GM21786 (cell line): ENCODE measurements around the gene TNC.
"Not testable (repeated sequence)": the region's sequence is repeated elsewhere in the genome, so short reads cannot be mapped to it uniquely, and the experiment has no call there.

Experiments used
- ATAC-seq: cut with Tn5 transposase; IDR thresholded peaks from one replicate; pipeline ENCODE4 v1.9.1; 2021; ENCODE audit not compliant: unreplicated experiment

Gene TNC

DNA sequence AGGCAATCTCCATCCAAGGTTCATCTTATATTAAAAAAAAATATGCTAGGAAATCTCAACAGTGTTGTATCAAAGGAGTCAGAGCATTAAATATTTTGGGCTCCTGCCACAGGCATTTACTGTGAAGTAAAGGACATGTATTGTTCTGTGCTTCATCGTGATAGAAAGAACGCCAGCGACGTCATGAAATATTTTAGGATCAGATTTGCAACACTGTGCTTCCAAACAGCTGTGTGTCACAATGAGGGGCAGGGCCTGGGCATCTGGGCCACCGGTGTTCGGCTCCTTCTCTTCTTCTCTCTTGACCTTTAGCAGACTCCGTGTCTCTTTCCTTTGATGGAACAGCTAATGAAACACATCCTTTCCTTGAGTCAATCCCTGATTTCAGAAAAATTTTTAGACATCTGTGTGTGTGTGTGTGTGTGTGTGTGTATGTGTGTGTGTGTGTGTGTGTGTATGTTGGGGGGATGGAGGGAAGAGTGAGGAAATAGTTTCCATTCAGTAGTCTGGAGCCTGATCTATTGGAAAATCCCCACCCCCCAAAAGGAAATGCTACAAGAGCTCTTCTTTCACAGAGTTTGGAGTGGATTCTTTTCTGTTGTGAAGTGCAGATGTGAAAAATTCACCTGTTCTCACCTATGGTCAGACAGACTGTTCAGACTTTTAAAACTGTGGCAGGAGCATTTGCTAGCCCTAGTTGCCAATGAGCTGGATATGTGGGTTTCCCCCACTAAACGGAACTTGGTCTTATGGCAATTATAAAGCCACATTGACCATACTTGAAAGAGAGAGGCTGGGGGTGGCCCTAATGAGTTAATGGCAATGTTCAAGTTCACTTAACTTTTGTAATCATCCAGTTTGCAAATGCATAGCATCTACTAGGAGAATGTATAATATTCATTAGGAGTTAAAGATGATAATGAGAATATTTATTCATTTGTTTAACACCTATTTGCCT is 18.1 kb upstream of the TNC start:
- no peak for ATAC-seq

DNA sequence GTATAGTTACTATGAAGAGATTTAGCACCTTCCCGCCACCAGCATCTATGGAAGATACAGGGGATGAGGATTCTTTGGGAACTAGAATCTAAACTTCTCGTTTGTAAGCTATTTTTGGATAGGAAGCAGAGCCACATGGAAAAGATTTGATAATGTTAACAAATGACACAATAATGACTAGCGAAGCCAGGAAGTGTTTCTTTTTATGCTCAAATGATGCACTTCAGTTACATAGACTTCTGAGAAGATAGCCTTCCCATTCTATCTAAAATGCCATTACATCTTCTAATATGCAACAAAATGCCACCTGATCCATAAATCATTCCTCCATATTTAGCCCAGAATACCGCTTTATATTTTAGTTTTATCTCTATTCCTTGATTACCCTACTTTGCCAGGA is 17.0 kb upstream of the TNC start:
- no peak for ATAC-seq

DNA sequence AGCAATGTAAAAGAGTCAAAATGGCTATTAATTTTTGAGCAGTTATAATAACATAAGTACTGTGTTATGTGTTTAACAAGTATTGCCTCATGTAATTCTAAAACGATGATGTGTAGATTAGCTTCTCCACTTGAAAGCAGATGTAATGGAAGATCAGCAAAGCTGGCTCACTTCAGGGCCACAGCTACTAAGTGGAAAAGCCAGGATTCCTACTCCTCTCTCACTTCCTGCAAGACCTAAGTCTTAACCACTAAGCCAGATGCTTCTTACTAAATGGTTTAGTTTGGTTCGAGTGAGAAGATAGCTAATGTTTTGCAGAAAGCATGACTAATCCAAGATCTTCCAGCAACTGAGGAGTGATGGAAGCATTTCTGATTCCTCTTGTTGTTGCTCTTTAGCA is 15.7 kb upstream of the TNC start:
- ATAC-seq = no peak

DNA sequence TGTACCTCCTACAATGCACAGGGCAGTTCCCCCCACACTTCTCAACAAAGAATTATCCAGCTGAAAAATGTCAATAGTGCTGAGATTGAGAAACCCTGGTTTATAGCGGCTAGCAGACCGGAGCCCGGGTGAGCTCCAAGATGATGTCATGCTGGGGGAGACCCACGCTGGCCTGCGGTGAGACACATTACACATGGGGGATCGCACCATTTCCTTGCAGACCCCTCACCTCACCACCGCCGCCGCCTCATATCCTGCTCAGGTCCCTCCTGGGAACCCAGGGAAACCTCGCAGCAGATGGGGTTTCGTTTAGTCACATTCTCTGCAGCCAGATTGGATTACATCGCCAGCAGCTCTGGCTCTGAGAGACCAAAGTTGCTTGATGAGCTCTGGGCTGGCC is 14.7 kb upstream of the TNC start:
- no peak for ATAC-seq

DNA sequence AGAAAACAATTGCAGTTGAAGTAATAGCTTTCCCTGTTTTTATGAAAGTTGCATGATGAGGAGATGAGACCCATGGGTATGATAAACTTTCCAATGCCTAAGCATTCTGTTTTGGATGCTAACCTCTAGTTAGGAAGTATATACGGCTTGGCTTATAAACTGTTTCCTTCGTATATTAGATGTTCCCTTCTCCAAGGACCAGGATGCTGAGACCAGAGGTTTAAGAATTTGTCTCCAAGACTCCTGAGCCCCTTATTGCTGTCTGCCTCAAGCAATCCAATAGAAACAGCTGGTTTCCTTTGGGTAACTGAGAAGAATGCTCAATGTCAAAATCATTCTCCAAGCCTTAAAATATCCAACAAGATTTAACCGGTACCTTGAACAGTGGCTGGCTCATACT is 12.2 kb upstream of the TNC start:
- no peak for ATAC-seq

DNA sequence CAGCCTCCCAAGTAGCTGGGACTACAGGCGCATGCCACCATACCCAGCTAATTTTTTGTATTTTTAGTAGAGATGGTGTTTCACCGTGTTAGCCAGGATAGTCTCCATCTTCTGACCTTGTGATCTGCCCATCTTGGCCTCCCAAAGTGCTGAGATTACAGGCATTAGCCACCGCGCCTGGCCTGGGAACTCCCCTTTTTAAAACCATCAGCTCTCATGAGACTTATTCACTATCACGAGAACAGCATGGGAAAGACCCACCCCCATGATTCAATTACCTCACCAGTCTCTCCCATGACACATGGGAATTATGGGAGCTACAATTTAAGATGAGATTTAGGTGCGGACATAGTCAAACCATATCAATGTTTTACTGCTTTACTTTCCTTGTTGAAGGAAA is 10.8 kb upstream of the TNC start:
- not testable (repeated sequence) for ATAC-seq

DNA sequence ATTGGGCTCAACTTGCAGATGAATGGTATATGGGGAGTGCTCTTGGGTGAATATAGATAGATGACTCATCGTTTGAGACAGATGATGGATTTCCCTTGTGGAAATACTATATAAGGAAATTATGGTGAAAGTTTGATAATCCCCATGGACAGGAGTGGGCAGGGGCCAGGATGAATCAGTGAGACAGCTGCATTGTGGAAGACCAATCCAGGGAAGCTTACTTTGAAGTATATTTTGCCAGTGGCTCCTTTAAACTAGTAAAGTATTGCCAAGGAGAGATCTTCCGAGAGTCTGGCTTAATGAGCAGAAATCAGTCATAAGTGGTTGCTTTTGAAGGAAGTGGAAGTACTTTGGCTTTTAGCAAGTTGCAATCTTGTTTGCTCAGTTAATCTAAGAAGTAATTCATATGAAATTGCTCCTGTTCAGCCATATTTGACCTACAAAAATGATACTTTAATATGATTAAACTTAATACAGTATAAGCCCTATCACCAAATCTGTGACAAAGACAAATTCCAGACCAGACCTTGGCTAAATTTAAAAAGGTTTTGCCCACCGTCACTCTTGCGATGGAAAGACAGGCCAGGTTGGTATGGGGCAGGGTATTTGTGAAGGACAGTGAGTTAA is 9.3 kb upstream of the TNC start:
- no peak for ATAC-seq

DNA sequence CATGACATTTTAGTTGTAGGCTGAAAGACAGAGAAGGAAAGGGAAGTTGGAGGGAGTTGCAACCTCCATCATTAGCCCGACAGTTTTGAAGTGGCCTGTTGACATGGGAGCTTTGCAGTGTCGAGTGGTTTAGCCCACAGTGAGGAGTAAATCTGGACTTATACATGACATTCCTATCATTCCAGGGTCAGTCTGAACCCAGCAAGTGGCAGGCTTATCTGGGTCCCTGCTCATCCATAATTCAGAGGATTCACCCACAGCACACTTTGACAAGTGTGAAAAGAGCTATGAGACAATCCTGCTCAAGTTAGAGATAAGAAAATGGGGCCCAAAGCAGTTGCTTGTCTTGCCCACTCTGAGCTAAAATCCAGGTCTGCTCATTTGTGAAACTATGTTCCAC is 8.4 kb upstream of the TNC start:
- no peak for ATAC-seq

DNA sequence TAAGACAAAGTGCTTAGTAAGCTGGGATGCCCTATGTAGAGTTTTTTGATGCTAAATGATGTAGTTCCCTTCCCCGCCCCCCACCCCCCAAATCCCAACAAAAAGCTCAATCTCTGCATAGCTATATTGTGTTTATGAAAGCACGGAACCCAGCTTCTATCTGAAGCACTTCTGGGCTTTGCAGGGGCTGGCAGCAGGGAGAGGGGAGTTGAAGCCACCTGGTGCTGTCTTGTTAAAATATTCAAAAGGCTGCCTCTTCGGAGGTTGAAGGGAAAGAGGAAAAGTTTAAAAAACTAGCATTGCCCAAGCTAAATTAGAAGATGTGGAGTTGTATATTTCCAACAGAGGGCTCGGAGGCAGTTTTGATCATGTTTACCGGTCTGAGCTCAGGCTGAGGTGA is 5.0 kb upstream of the TNC start:
- ATAC-seq = no peak

DNA sequence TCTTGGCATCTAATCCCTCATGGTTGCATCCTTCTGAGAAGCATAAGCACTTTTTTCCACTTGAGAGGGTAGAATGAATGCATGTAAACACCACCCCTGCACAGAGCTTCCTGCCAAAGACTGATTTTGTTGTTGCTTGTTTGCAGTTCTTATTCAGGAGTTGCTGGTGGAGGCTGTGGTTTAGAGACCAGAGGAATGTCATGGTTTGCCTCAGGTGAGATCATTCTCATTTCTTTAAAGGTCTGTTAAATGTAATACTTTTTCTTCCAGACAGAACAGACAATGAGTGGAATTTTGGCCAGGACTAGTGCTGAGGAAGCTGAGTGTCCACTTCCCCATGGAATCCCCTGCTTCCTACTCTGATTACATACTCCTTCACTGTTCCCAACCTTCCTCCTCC is 3.2 kb upstream of the TNC start:
- no peak for ATAC-seq

DNA sequence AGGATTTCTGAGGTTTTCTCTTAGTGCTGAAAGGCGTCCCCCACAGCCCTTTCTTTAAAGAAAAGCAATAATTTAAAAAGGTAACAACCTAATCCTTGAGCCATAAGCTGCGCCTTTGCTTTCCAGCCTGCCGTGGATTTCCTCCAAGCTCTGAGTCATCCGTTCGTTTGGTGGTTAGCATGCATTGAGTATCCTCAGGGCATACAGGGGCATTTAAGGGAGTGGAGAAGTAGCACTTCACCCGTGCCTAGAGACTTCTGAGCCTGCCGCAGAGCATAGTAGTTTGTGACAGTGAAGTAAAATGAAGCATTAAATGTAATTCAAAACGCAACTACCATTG is 892 bp upstream of the TNC start:
- ATAC-seq = no peak

DNA sequence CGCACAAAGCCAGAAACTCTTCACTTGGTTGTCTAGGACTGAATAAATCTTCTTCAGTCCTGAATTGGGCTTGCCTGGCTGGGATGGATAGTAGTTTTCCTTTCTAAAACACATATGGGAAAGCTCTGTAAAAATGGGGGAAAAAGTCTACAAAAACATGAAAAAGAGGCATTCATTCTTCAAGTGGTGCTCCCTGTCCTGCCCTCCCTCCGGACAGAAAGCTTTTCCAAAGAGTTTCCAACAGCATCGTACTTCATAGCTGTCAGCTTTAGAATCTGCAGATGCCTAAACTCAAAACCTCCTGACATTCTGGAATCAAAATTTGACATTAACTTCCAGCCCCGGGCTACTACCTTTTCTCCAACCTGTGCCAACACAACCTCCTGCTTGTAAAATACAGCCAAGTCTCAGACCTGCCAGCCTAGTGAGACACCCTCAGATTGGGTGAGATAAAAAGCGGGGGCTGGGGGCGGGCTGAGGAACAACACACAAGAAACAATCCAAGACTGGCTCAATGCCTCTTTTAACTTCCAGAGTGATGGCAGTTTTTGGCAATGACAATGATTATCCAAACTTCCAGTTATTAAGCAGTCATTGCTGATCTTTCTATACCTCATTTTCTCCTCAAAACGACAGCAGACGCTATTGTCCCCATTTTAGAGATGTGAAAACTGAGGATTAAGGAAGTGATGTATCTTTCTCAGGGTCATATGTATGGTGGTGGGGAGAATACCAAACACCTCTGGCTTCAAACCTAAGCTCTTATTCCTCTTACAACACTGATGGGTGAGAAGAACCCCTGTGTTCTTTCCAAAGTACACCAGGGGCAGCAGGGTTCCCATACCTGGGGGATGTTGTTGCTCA is 1.3 kb downstream of the TNC start:
- ATAC-seq = no peak

DNA sequence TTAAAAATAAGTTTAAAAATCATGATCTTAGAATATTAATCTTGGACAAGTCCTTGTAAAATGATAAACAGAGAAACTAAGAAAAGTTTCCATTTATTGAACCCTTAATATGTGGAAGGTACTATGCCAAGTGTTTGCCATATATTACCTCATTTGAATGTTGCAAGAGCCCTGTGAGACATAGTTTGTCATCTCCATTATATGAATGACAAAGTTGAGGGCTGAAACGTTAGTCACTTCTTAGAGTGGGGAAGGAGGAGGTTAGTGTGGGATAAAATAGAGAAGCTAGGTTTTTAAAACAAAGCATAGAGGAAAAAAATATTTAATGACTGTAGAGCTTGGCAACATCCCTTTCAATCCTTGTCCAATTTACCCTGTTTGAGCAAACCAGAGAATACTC is 2.0 kb downstream of the TNC start:
- ATAC-seq = no peak

DNA sequence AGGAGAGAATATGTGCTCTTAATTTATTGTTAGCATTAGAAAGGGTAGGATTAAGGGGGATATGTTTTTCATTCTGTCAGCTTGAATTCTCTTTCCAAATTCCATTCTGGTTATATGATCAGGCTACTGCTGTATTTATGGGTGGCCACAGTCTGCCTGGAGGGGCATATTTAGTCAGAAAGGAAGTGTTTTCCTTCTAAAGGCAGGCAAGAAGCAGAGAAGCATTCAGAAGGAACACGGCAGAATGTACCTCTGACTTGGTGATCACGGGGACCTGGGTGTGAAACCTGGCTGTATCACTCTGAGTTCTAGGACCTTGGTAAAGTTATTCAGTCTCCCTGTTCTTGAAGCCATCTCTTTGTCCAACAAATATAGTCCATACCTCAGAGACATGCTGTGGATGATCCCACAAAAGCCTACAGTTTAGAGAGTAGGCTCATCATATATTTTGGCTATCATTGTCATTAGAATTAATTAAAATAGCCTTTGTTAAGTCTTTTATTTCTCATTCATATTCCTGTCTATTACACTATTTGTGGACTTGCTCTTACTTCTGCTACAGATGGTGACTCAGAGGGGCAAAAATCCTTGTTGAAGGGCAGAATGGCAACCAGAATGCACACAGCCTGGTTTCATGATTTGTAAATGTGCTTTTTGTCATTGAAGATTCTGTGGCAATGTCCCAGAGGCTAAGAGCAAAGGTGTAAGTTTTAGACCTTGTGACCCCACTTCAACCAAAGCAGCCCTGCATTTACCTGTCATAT is 2.7 kb downstream of the TNC start:
- no peak for ATAC-seq

DNA sequence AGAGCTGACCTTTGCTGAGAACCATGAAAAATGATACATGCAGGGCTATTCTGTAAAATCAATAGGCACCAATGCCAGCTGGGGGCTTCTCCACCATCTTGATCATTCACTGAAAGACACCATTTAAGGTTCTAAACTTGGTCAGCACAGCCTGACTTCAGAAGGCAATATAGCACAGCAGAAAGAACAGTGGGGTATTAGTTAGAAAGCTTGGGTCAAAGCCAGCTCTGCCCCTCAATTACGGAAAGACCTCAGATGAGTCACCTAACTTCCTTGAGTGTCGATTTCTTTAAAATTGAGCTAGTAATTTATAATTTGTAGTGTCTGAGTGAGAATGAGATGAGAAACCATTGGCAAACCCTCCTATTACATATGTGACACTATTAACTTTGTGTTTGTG is 3.4 kb downstream of the TNC start:
- ATAC-seq = no peak

DNA sequence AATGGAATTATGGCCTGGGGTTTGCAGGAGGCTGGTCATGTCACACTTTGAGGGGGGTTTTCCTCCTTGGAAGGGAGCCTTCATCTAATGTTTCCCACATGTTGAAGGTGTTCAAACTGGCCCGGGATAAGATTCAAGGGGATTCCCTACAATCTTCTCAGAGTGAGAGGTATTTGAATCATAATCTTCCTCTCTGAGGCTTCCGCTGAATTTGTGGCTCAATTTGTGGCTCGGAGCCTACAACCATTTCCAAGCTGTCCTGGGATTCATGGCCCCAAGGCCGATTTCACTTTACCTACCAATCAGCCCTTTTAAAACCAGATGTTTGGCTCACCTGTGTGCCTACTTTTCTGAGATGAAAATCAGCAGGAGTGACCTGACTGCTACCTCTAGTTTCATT is 3.9 kb downstream of the TNC start:
- no peak for ATAC-seq

DNA sequence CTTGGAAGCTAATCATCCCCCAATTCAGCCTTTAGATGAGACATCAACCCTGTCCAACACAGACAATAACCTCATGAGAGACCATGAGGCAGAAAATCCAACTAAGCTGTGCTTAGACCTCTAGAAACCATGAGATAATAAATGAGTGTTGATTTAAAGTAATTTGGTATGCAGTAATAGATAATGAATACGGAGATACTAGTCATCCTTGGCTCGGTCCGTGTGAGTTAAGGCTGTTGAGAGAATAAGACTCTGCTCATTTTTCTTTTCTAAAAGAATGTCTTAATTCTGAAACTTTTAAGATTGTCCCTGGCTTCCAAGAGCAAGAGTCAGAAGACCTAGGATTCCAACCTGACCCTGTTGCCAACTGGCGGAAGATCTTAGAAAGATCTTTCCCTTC is 6.1 kb downstream of the TNC start:
- no peak for ATAC-seq

DNA sequence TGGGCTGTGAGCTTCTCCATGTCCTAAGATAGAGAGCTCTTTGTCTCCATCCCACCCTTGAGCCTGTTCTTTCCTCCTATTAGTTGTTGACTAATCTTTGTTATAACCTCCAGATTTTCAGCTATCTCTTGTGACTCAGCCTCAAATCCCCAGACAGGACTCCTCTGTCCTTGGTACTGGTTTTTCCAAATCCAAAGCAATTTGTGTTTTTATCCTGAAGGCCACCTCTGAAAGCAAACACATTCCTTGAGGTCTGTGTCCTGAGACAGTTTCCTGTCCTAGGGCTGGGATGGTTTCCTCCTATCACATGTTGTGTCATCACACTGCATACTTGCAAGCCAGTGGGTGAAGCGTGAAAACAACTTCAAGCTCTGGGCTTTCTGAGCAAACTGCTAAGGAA is 8.5 kb downstream of the TNC start:
- ATAC-seq = no peak

DNA sequence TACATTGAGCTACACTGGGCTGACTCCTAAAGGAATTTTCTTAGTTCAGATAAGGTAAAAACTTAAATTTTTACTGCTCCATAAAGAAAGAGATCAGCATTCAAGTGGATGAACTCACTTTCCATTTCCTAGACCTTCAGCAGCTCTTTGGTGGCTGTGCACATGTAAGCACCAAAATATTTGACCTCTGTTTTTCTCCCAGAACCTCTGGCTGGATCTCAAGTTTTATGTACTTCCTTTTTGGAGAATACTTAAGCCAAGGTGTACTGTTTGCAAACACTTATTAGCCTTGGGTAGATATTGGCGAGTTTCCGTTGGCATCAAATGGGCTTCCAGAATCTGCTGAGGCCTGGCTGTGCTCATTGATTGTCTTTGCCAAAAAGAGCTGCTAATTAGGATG is 10.3 kb downstream of the TNC start:
- no peak for ATAC-seq

DNA sequence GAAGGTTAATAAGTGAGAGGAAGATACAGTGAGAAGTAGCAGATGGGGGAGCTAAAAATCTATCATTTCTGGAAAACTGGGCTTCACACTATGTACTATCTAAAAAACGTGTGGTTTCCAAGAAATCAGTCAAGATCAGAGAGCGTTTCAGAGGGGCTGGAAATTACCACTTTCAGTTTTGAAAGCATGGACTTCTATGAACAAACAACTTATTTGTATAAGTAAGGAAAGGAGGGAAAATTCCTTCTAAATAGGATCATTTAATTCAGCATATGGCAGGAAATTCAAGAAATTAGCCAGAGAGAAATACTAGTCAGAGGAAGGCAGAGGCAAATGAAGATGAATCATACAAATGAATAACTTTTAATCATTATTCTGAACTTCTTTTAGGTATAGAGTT is 11.3 kb downstream of the TNC start:
- ATAC-seq = no peak

DNA sequence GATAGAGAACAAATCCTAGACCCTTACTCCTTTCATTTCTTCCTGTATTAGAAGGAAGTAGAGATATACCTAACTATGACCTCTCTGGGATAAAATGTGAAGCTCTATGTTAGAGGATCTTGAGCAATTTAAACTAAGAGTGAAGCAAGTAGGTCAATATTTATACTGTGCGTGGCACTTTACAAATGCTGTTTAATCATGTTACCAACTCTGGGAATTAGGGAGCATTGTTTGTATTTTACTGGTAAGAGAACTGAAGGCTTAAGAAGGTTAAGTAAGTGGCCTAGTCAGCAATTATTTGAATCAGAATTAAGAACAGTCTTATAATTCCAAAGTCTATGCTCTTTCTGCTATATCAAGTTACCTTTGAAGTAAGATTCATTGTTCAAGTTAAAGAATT is 12.0 kb downstream of the TNC start:
- no peak for ATAC-seq
